ENCODE measurements around the gene RTEL1.

DNA sequence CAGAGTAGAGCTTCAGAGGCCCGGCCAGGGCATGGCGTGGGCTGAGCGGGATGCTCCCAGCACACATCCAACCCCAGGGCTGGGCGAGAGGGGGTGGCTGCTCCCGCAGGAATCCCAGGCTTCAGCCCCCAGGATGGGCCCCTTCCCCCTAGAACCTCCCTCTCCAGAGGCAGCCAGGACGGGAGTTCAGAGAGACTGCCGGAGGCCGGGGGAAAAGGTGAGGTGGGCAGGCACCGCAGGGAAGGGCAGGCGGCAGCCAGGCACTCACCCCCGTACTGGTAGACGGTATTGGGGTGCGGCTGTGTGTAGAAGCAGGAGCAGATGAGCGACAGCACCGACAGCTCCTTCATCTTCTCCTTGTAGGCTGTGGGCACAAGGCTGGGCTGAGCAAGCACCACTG, 14.2 kb upstream of the RTEL1 start:
- TF ChIP-seq RFX5 (IDR thresholded peaks at IDR 0.05; ENCODE audit: low read length) (no peak), POLR2AphosphoS5 (IDR thresholded peaks at IDR 0.05; ENCODE audit: low read depth, low read length) (no peak)

Data from SK-N-SH (cell line).